GM21619 (cell line): ENCODE measurements around the gene TTC34.

Experiments
- ATAC-seq: cut with Tn5 transposase; IDR thresholded peaks from one replicate; pipeline ENCODE4 v1.9.1; 2021; ENCODE audit not compliant: unreplicated experiment

TTC34 gene

GRCh38 chr1:2609319-2610035 lies 192.0 kb downstream of the TTC34 start:
- no peak for ATAC-seq

- no peak for ATAC-seq
These were observed 193.8 kb downstream of the TTC34 start for GRCh38 chr1:2607641-2608091.

- ATAC-seq: no peak
These were observed 194.4 kb downstream of the TTC34 start for GRCh38 chr1:2606881-2607621.

- no peak for ATAC-seq
These were observed 195.1 kb downstream of the TTC34 start for GRCh38 chr1:2606396-2606880.

GRCh38 chr1:2605509-2606395 lies 195.7 kb downstream of the TTC34 start:
- ATAC-seq: no peak

- no peak for ATAC-seq
These were observed 196.5 kb downstream of the TTC34 start for GRCh38 chr1:2604844-2605508.

- no peak for ATAC-seq
These were observed 197.2 kb downstream of the TTC34 start for GRCh38 chr1:2604156-2604843.

GRCh38 chr1:2603521-2604155 lies 197.9 kb downstream of the TTC34 start:
- ATAC-seq: no peak

- no peak for ATAC-seq
These were observed 198.5 kb downstream of the TTC34 start for GRCh38 chr1:2602866-2603520.

GRCh38 chr1:2602311-2602835 lies 199.1 kb downstream of the TTC34 start:
- ATAC-seq: no peak

GRCh38 chr1:2601721-2602303 lies 199.7 kb downstream of the TTC34 start:
- no peak for ATAC-seq

- ATAC-seq: no peak
These were observed 203.1 kb downstream of the TTC34 start for GRCh38 chr1:2598329-2598931.

- no peak for ATAC-seq
These were observed 203.8 kb downstream of the TTC34 start for GRCh38 chr1:2597441-2598328.

- no peak for ATAC-seq
These were observed 204.8 kb downstream of the TTC34 start for GRCh38 chr1:2596530-2597333.

- no peak for ATAC-seq
These were observed 205.5 kb downstream of the TTC34 start for GRCh38 chr1:2595812-2596529.
